Measurements from ENCODE around the gene SCARF1.

SCARF1 gene

DNA sequence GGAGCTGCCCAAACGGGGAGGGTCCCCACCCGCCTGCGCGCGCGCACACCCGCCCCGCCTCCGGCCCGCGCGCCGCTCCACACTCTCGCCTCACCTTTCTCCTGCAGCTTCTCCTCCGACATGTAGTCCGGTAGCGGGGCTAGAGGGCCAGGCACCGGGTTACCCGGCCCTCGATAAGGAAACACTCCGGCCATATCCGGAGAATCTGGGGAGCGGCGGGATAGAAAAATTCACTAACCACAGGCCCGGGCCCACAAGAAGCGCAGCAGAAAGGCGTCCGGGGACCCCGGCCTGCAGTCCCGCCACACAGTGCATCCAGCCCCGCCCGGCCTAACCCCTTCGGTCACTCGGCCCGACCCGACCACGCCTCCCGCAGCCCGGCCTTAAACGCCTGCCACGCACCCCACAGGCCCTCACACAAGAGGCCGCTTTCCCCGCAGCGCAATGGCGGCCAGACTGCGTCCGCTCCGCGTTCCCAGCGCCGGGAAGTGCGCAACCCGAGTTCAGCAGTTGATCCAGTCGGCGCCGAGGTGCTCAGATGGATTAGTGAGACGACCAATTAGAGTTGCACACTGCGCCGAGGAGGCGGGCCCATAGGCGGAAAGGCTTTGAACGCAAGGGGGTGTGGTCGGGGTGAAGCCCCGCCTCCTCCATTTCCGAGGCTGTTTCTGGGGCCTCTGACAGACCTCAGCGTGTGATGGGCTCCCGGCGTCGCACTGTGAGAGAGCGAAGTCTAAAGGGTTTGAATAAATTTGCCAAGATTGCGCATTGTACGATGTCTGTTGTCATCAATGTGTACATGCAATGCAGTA lies 39.1 kb upstream of the SCARF1 start, which contains the start of gene PRPF8 (continued):
- TF ChIP-seq, protein P1, sequence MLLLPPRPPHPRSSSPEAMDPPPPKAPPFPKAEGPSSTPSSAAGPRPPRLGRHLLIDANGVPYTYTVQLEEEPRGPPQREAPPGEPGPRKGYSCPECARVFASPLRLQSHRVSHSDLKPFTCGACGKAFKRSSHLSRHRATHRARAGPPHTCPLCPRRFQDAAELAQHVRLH (tag by site-specific recombination; IDR thresholded peaks at IDR 0.05), result no peak; the same call in 1 of the 2 replicates
- TF ChIP-seq ZNF48 (tag by site-specific recombination; IDR thresholded peaks at IDR 0.05), result no peak
- TF ChIP-seq, protein P2, sequence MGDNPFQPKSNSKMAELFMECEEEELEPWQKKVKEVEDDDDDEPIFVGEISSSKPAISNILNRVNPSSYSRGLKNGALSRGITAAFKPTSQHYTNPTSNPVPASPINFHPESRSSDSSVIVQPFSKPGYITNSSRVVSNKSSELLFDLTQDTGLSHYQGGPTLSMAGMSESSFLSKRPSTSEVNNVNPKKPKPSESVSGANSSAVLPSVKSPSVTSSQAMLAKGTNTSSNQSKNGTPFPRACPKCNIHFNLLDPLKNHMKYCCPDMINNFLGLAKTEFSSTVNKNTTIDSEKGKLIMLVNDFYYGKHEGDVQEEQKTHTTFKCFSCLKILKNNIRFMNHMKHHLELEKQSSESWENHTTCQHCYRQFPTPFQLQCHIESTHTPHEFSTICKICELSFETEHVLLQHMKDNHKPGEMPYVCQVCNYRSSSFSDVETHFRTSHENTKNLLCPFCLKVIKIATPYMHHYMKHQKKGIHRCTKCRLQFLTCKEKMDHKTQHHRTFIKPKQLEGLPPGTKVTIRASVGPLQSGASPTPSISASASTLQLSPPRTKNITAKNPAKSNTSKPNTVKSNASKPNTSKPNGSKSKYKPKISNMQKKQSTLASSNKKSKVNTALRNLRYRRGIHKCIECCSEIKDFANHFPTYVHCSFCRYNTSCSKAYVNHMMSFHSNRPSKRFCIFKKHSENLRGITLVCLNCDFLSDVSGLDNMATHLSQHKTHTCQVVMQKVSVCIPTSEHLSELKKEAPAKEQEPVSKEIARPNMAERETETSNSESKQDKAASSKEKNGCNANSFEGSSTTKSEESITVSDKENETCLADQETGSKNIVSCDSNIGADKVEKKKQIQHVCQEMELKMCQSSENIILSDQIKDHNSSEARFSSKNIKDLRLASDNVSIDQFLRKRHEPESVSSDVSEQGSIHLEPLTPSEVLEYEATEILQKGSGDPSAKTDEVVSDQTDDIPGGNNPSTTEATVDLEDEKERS (tag by site-specific recombination; IDR thresholded peaks at IDR 0.05), result no peak
- no peak for TF ChIP-seq ZNF223 (tag by site-specific recombination; IDR thresholded peaks at IDR 0.05)
- no peak for TF ChIP-seq ZNF624 (tag by site-specific recombination; IDR thresholded peaks at IDR 0.05)
- TF ChIP-seq ZNF548 (tag by site-specific recombination; IDR thresholded peaks at IDR 0.05), result no peak
- TF ChIP-seq ZNF501 (tag by site-specific recombination; IDR thresholded peaks at IDR 0.05), result peak; percentile 75
- peak; percentile 72; the same call in 1 of the 2 replicates for TF ChIP-seq SP7 (tag by site-specific recombination; IDR thresholded peaks at IDR 0.05)
- peak; percentile 47; the same call in 1 of the 2 replicates for TF ChIP-seq ZNF121 (tag by site-specific recombination; IDR thresholded peaks at IDR 0.05)
- TF ChIP-seq ZSCAN23 (tag by site-specific recombination; IDR thresholded peaks at IDR 0.05), result no peak
- no peak for TF ChIP-seq ZNF423 (tag by site-specific recombination; IDR thresholded peaks at IDR 0.05)
- TF ChIP-seq, protein P3, sequence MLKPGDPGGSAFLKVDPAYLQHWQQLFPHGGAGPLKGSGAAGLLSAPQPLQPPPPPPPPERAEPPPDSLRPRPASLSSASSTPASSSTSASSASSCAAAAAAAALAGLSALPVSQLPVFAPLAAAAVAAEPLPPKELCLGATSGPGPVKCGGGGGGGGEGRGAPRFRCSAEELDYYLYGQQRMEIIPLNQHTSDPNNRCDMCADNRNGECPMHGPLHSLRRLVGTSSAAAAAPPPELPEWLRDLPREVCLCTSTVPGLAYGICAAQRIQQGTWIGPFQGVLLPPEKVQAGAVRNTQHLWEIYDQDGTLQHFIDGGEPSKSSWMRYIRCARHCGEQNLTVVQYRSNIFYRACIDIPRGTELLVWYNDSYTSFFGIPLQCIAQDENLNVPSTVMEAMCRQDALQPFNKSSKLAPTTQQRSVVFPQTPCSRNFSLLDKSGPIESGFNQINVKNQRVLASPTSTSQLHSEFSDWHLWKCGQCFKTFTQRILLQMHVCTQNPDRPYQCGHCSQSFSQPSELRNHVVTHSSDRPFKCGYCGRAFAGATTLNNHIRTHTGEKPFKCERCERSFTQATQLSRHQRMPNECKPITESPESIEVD (tag by site-specific recombination; IDR thresholded peaks at IDR 0.05), result no peak
- TF ChIP-seq ZNF37A (tag by site-specific recombination; IDR thresholded peaks at IDR 0.05), result 0 out of 2 replicates have a peak, but pooled peaks have one; percentile 39
- peak; percentile 71; the same call in 1 of the 2 replicates for TF ChIP-seq ZBTB10 (tag by site-specific recombination; IDR thresholded peaks at IDR 0.05)
- peak; percentile 83; the same call in 1 of the 2 replicates for TF ChIP-seq ZNF561 (tag by site-specific recombination; IDR thresholded peaks at IDR 0.05; ENCODE audit: borderline replicate concordance)
- peak; percentile 38; the same call in 1 of the 2 replicates for TF ChIP-seq ZNF600 (tag by site-specific recombination; IDR thresholded peaks at IDR 0.05)
- TF ChIP-seq, protein P4, sequence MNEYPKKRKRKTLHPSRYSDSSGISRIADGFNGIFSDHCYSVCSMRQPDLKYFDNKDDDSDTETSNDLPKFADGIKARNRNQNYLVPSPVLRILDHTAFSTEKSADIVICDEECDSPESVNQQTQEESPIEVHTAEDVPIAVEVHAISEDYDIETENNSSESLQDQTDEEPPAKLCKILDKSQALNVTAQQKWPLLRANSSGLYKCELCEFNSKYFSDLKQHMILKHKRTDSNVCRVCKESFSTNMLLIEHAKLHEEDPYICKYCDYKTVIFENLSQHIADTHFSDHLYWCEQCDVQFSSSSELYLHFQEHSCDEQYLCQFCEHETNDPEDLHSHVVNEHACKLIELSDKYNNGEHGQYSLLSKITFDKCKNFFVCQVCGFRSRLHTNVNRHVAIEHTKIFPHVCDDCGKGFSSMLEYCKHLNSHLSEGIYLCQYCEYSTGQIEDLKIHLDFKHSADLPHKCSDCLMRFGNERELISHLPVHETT (tag by site-specific recombination; IDR thresholded peaks at IDR 0.05), result no peak
- no peak for TF ChIP-seq ZNF473 (tag by site-specific recombination; IDR thresholded peaks at IDR 0.05)
- TF ChIP-seq GLI2 (tag by site-specific recombination; IDR thresholded peaks at IDR 0.05; ENCODE audit: borderline replicate concordance, low read depth), result no peak
- peak; percentile 91 for TF ChIP-seq FEZF1 (tag by site-specific recombination; IDR thresholded peaks at IDR 0.05)
- no peak for TF ChIP-seq ZNF747 (tag by site-specific recombination; IDR thresholded peaks at IDR 0.05)
- TF ChIP-seq ZNF292 (tag by site-specific recombination; IDR thresholded peaks at IDR 0.05; ENCODE audit: borderline replicate concordance, low read depth), result no peak
- TF ChIP-seq ZNF140 (tag by site-specific recombination; IDR thresholded peaks at IDR 0.05), result no peak
- TF ChIP-seq, protein P5, sequence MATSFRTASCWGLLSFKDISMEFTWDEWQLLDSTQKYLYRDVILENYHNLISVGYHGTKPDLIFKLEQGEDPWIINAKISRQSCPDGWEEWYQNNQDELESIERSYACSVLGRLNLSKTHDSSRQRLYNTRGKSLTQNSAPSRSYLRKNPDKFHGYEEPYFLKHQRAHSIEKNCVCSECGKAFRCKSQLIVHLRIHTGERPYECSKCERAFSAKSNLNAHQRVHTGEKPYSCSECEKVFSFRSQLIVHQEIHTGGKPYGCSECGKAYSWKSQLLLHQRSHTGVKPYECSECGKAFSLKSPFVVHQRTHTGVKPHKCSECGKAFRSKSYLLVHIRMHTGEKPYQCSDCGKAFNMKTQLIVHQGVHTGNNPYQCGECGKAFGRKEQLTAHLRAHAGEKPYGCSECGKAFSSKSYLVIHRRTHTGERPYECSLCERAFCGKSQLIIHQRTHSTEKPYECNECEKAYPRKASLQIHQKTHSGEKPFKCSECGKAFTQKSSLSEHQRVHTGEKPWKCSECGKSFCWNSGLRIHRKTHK (tag by site-specific recombination; IDR thresholded peaks at IDR 0.05), result no peak
- peak; percentile 96 for TF ChIP-seq YY2 (tag by site-specific recombination; IDR thresholded peaks at IDR 0.05)
- peak; percentile 72 for TF ChIP-seq KLF8 (tag by site-specific recombination; IDR thresholded peaks at IDR 0.05)
- peak; percentile 41; the same call in 1 of the 2 replicates for TF ChIP-seq PATZ1 (tag by site-specific recombination; IDR thresholded peaks at IDR 0.05)
